Neural cell (in vitro differentiated cells): ENCODE measurements around the gene ZNF547.

Experiments
- EZH2 ChIP-seq: fragments of 200-600, 300-800 bp; shearing (Covaris generic), sonication (generic); IDR thresholded peaks from 2 replicates; pipeline ENCODE4 v1.6.1; 2014; ENCODE audit warnings: antibody characterized with exemption, low read length, borderline replicate concordance, mild to moderate bottlenecking; ENCODE audit not compliant: insufficient read depth, poor library complexity, severe bottlenecking
- POLR2AphosphoS5 ChIP-seq: IDR thresholded peaks from 2 replicates; pipeline ENCODE4 v1.6.1; 2012
- RAD21 ChIP-seq: fragments of 450-650 bp; conservative IDR thresholded peaks from 2 replicates; pipeline ENCODE4 v1.6.1; 2014; ENCODE audit warnings: antibody characterized with exemption, mild to moderate bottlenecking, moderate library complexity
- TF ChIP-seq, protein P1 (sequence below): fragments of 450-650 bp; IDR thresholded peaks from 2 replicates; pipeline ENCODE4 v1.5.1; 2014; ENCODE audit warnings: antibody characterized with exemption, mild to moderate bottlenecking, moderate library complexity; ENCODE audit not compliant: poor library complexity, severe bottlenecking

DNA sequence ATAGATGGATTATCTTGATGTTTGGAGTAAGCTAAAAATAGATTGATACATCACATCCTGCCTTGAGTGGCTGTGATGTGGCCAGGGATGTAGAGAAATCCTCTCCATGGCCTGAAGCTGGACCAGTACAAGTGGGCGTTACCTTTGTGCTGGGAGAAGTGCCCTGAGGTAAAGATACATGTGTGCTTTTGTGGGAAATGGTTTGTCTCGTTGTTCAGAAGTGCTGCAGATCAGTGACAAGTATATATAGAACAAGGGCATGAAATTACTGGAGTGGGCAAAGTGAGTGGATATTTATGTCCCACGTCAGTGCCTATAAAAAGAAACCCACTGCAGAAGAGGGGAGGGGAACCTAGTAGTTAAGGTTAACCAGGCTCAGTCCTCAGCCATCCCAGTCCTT, 24.5 kb upstream of the ZNF547 start:
- TF ChIP-seq EZH2 (no peak), POLR2AphosphoS5 (no peak), RAD21 (no peak)
- TF ChIP-seq, protein P1, sequence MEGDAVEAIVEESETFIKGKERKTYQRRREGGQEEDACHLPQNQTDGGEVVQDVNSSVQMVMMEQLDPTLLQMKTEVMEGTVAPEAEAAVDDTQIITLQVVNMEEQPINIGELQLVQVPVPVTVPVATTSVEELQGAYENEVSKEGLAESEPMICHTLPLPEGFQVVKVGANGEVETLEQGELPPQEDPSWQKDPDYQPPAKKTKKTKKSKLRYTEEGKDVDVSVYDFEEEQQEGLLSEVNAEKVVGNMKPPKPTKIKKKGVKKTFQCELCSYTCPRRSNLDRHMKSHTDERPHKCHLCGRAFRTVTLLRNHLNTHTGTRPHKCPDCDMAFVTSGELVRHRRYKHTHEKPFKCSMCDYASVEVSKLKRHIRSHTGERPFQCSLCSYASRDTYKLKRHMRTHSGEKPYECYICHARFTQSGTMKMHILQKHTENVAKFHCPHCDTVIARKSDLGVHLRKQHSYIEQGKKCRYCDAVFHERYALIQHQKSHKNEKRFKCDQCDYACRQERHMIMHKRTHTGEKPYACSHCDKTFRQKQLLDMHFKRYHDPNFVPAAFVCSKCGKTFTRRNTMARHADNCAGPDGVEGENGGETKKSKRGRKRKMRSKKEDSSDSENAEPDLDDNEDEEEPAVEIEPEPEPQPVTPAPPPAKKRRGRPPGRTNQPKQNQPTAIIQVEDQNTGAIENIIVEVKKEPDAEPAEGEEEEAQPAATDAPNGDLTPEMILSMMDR = no peak
